OCI-LY7 (cell line): ENCODE data around the gene WT1. TPM values are rescaled to one million over a fixed set of nuclear protein-coding genes. Genes with fewer than 3 reads are reported as not detected.

Experiments used
- BruUV-seq: library from RNA; stranded (reverse); fragments of 400-500 nt; replicated peaks from 2 replicates; lab custom pipeline; 2021; lab: Mats Ljungman, UMichigan
- CTCF ChIA-PET: fragments of 300-600 bp; sonication (Branson Sonifier 250); formaldehyde crosslinking; loops from one replicate; lab custom pipeline; 2022; ENCODE audit warnings: antibody characterized with exemption; ENCODE audit not compliant: unreplicated experiment; lab: Charles Lee
- POLR2A ChIA-PET: fragments of 300-600 bp; sonication (Branson Sonifier 250); formaldehyde crosslinking; loops from one replicate; lab custom pipeline; 2022; ENCODE audit warnings: antibody characterized with exemption; lab: Charles Lee
- DNase-seq: peaks from one replicate; pipeline ENCODE4 v3.0.0-alpha.2; 2015; ENCODE audit warnings: low spot score
- H2AFZ ChIP-seq: fragments of 200-600 bp; sonication (generic), shearing (Covaris generic); 2 replicates; pipeline ENCODE4 v1.6.1; 2014; ENCODE audit warnings: mild to moderate bottlenecking, antibody characterized with exemption, low read length, moderate library complexity
- H3K27ac ChIP-seq: fragments of 200-600 bp; sonication (generic); 2 replicates; pipeline ENCODE4 v1.5.1; 2014; ENCODE audit warnings: mixed run types, low read depth, mild to moderate bottlenecking, moderate library complexity, low read length, inconsistent platforms; ENCODE audit not compliant: poor library complexity, severe bottlenecking
- H3K36me3 ChIP-seq: fragments of 200-600 bp; sonication (generic); 2 replicates; pipeline ENCODE4 v1.6.1; 2014; ENCODE audit warnings: mild to moderate bottlenecking, antibody characterized with exemption, low read length, moderate library complexity, mixed read lengths; ENCODE audit not compliant: insufficient read depth
- H3K4me1 ChIP-seq: fragments of 200-600 bp; sonication (generic); 2 replicates; pipeline ENCODE4 v1.5.1; 2014; ENCODE audit warnings: mild to moderate bottlenecking, low read length; ENCODE audit not compliant: insufficient read depth, poor library complexity, severe bottlenecking
- H3K4me2 ChIP-seq: fragments of 200-600 bp; sonication (generic); 2 replicates; pipeline ENCODE4 v1.6.1; 2014; ENCODE audit warnings: mild to moderate bottlenecking, low read length
- H3K4me3 ChIP-seq: fragments of 200-600 bp; sonication (generic); 2 replicates; pipeline ENCODE4 v1.5.1; 2014; ENCODE audit warnings: mild to moderate bottlenecking, low read depth, low read length; ENCODE audit not compliant: poor library complexity, severe bottlenecking
- H3K79me2 ChIP-seq: fragments of 200-600 bp; sonication (generic); 2 replicates; pipeline ENCODE4 v1.6.1; 2016; ENCODE audit warnings: low read depth, mild to moderate bottlenecking, low read length, moderate library complexity, mixed read lengths; ENCODE audit not compliant: insufficient read depth
- H3K9me2 ChIP-seq: fragments of 200-600 bp; sonication (generic); 2 replicates; pipeline ENCODE4 v1.6.1; 2016; ENCODE audit warnings: mild to moderate bottlenecking, low read length, mixed read lengths; ENCODE audit not compliant: insufficient read depth
- H3K9me3 ChIP-seq: fragments of 200-600 bp; sonication (generic); 2 replicates; pipeline ENCODE4 v1.6.1; 2014; ENCODE audit warnings: mild to moderate bottlenecking, mixed run types, low read length, mixed read lengths
- H4K20me1 ChIP-seq: fragments of 200-600 bp; sonication (generic); 2 replicates; pipeline ENCODE4 v1.6.1; 2014; ENCODE audit warnings: mild to moderate bottlenecking, antibody characterized with exemption, low read length, moderate library complexity, mixed read lengths; ENCODE audit not compliant: insufficient read depth
- CTCF ChIP-seq: fragments of 200-600 bp; sonication (generic); conservative IDR thresholded peaks from 2 replicates; pipeline ENCODE4 v1.5.1; 2014; ENCODE audit warnings: mild to moderate bottlenecking, antibody characterized with exemption, low read length, moderate library complexity, mixed read lengths
- EZH2phosphoT487 ChIP-seq: fragments of 200-600 bp; sonication (generic); IDR thresholded peaks from 2 replicates; pipeline ENCODE4 v1.6.1; 2018; ENCODE audit warnings: low read depth, borderline replicate concordance, mild to moderate bottlenecking, mixed run types, antibody characterized with exemption, low read length, moderate library complexity, mixed read lengths
- intact Hi-C: fragments of 100-400 bp; cut with micrococcal nuclease; formaldehyde crosslinking; loops from one replicate; pipeline ENCODE4 v1.10.0; 2022; ENCODE audit not compliant: unreplicated experiment
- total RNA-seq, 2 experiments: library from RNA; depleted of rRNA in 1 of 2; stranded (reverse); fragments of >200 nt in 1 of 2; shearing (Covaris generic) in 1 of 2; gene quantifications; 2 replicates each; pipeline ENCODE4 v1.2.3, GENCODE V29; 2014 to 2022

Gene WT1
- total RNA-seq, 2 experiments from 2014 or later = not detected

GRCh38 chr11:32447252-32447651 lies 11.9 kb upstream of the WT1 start:
- CTCF ChIA-PET = no interaction called here
- H3K9me3 ChIP-seq = no peaks in the 10 kb centered on the region
- H3K27ac ChIP-seq = no peak overlapping the region
- H3K4me1 ChIP-seq = no peaks in the 10 kb centered on the region
- H3K36me3 ChIP-seq = no peaks in the 10 kb centered on the region
- H3K4me3 ChIP-seq = no peak overlapping the region
- no peaks in the 10 kb centered on the region for H4K20me1 ChIP-seq
- H3K4me2 ChIP-seq = no peak overlapping the region
- no peaks in the 10 kb centered on the region for H3K79me2 ChIP-seq
- no peaks in the 10 kb centered on the region for H3K9me2 ChIP-seq
- no peak for DNase-seq
- BruUV-seq = no TSS peak
- H2AFZ ChIP-seq = no peak overlapping the region
- intact Hi-C loops = no loop called here
- no peak for TF ChIP-seq EZH2phosphoT487
- TF ChIP-seq CTCF = no peak
- POLR2A ChIA-PET = no interaction called here

- Histone ChIP-seq H3K36me3 (no peaks in the 10 kb centered on the region), H3K4me2 (no peak overlapping the region), H3K27ac (no peak overlapping the region), H3K9me3 (no peaks in the 10 kb centered on the region), H3K4me3 (no peak overlapping the region), H3K79me2 (no peaks in the 10 kb centered on the region), H3K9me2 (no peaks in the 10 kb centered on the region), H4K20me1 (no peaks in the 10 kb centered on the region), H2AFZ (no peak overlapping the region), H3K4me1 (no peaks in the 10 kb centered on the region)
- no peak for TF ChIP-seq EZH2phosphoT487
- TF ChIP-seq CTCF = no peak
- no peak for DNase-seq
- intact Hi-C loops = no loop called here
- BruUV-seq = no TSS peak
- CTCF ChIA-PET = no interaction called here
- POLR2A ChIA-PET = no interaction called here
These were observed 10.9 kb upstream of the WT1 start for GRCh38 chr11:32446227-32446626.

- H3K9me3 ChIP-seq = no peaks in the 10 kb centered on the region
- POLR2A ChIA-PET = no interaction called here
- no peaks in the 10 kb centered on the region for H4K20me1 ChIP-seq
- TF ChIP-seq CTCF = no peak
- no peak for TF ChIP-seq EZH2phosphoT487
- no peak overlapping the region for H3K4me3 ChIP-seq
- H3K36me3 ChIP-seq = no peaks in the 10 kb centered on the region
- CTCF ChIA-PET = no interaction called here
- no peak for DNase-seq
- no peak overlapping the region for H3K27ac ChIP-seq
- no peak overlapping the region for H3K4me2 ChIP-seq
- H3K9me2 ChIP-seq = no peaks in the 10 kb centered on the region
- no peak overlapping the region for H2AFZ ChIP-seq
- H3K79me2 ChIP-seq = no peaks in the 10 kb centered on the region
- intact Hi-C loops = no loop called here
- BruUV-seq = no TSS peak
- H3K4me1 ChIP-seq = no peaks in the 10 kb centered on the region
These were observed 8.8 kb upstream of the WT1 start for GRCh38 chr11:32444186-32444585.
